NT2/D1 (cell line): Measurements from ENCODE around the gene MLXIP.

Source experiments
- DNase-seq: peaks from one replicate; pipeline ENCODE4 v3.0.0-alpha.2; 2011; ENCODE audit warnings: low read depth, low spot score
- H3K27me3 ChIP-seq: 2 replicates; pipeline ENCODE4 v1.6.0; 2011; ENCODE audit warnings: mild to moderate bottlenecking; ENCODE audit not compliant: insufficient read length, insufficient read depth
- H3K36me3 ChIP-seq: 2 replicates; pipeline ENCODE4 v1.6.1; 2011; ENCODE audit warnings: mild to moderate bottlenecking, low read length, mixed read lengths; ENCODE audit not compliant: insufficient read depth, insufficient read length
- H3K4me1 ChIP-seq: 2 replicates; pipeline ENCODE4 v1.5.1; 2011; ENCODE audit not compliant: insufficient read depth, insufficient read length
- H3K4me3 ChIP-seq: 2 replicates; pipeline ENCODE4 v1.5.1; 2011; ENCODE audit warnings: low read depth; ENCODE audit not compliant: insufficient read length
- H3K9ac ChIP-seq: 2 replicates; pipeline ENCODE4 v1.6.0; 2011; ENCODE audit warnings: low read depth; ENCODE audit not compliant: insufficient read length
- H3K9me3 ChIP-seq: 2 replicates; pipeline ENCODE4 v1.5.1; 2011; ENCODE audit warnings: mild to moderate bottlenecking, low read length; ENCODE audit not compliant: insufficient read depth
- SUZ12 ChIP-seq: IDR thresholded peaks from 2 replicates; pipeline ENCODE4 v1.6.1; 2011; ENCODE audit not compliant: insufficient read length, insufficient read depth; ENCODE audit errors: extremely low read depth
- YY1 ChIP-seq: IDR thresholded peaks from 2 replicates; pipeline ENCODE4 v1.6.1; 2011; ENCODE audit not compliant: insufficient read length, insufficient read depth
- ZNF274 ChIP-seq: IDR thresholded peaks from 2 replicates; pipeline ENCODE4 v1.6.1; 2011; ENCODE audit warnings: mild to moderate bottlenecking, low read depth, low read length

The MLXIP gene

GRCh38 chr12:122185494-122186082, 107.0 kb downstream of the MLXIP start:
- Histone ChIP-seq H3K4me1 (peaks cover 3% of the 10 kb centered on the region), H3K9me3 (no peaks in the 10 kb centered on the region), H3K36me3 (no peaks in the 10 kb centered on the region), H3K27me3 (peaks cover 28% of the 10 kb centered on the region), H3K9ac (no peak overlapping the region), H3K4me3 (no peak overlapping the region)
- no peak for DNase-seq
- no peak for TF ChIP-seq YY1
- TF ChIP-seq ZNF274: no peak
- no peak for TF ChIP-seq SUZ12

- no peaks in the 10 kb centered on the region for H3K9me3 ChIP-seq
- H3K4me1 ChIP-seq: peaks cover 3% of the 10 kb centered on the region
- TF ChIP-seq YY1: no peak
- TF ChIP-seq ZNF274: no peak
- TF ChIP-seq SUZ12: no peak
- no peaks in the 10 kb centered on the region for H3K36me3 ChIP-seq
- peaks cover 28% of the 10 kb centered on the region for H3K27me3 ChIP-seq
- no peak for DNase-seq
- no peak overlapping the region for H3K9ac ChIP-seq
- no peak overlapping the region for H3K4me3 ChIP-seq
These were observed 108.9 kb downstream of the MLXIP start for GRCh38 chr12:122187466-122187865.

- H3K9ac ChIP-seq: no peak overlapping the region
- peaks cover 8% of the 10 kb centered on the region for H3K27me3 ChIP-seq
- DNase-seq: no peak
- no peak overlapping the region for H3K4me3 ChIP-seq
- H3K9me3 ChIP-seq: peaks cover 3% of the 10 kb centered on the region; the same call in 1 of the 2 replicates
- peaks cover 3% of the 10 kb centered on the region for H3K4me1 ChIP-seq
- TF ChIP-seq SUZ12 (no peak), YY1 (no peak), ZNF274 (no peak)
- H3K36me3 ChIP-seq: no peaks in the 10 kb centered on the region
These were observed 111.3 kb downstream of the MLXIP start for GRCh38 chr12:122189626-122190475.

GRCh38 chr12:122190842-122191668, 112.5 kb downstream of the MLXIP start:
- H3K27me3 ChIP-seq: no peaks in the 10 kb centered on the region
- H3K4me1 ChIP-seq: peaks cover 3% of the 10 kb centered on the region
- H3K4me3 ChIP-seq: no peak overlapping the region
- no peak for TF ChIP-seq SUZ12
- TF ChIP-seq ZNF274: no peak
- no peak for TF ChIP-seq YY1
- H3K9me3 ChIP-seq: peaks cover 11% of the 10 kb centered on the region; the same call in 1 of the 2 replicates
- no peak overlapping the region for H3K9ac ChIP-seq
- H3K36me3 ChIP-seq: no peaks in the 10 kb centered on the region
- DNase-seq: peak; percentile 62

GRCh38 chr12:122192441-122192840, 113.9 kb downstream of the MLXIP start:
- no peak for DNase-seq
- no peak overlapping the region for H3K9ac ChIP-seq

GRCh38 chr12:122194804-122195203, 116.2 kb downstream of the MLXIP start:
- H3K9ac ChIP-seq: no peak overlapping the region
- H3K27me3 ChIP-seq: no peaks in the 10 kb centered on the region
- no peak overlapping the region for H3K4me3 ChIP-seq
- peaks cover 2% of the 10 kb centered on the region for H3K4me1 ChIP-seq
- peaks cover 11% of the 10 kb centered on the region; the same call in 1 of the 2 replicates for H3K9me3 ChIP-seq
- H3K36me3 ChIP-seq: no peaks in the 10 kb centered on the region
- DNase-seq: no peak
- no peak for TF ChIP-seq YY1
- TF ChIP-seq SUZ12: no peak
- TF ChIP-seq ZNF274: no peak

More at GRCh38 chr12:122192441-122192840, 113.9 kb downstream of the MLXIP start:
- Histone ChIP-seq H3K4me1 (peaks cover 2% of the 10 kb centered on the region), H3K4me3 (no peak overlapping the region), H3K9me3 (peaks cover 11% of the 10 kb centered on the region; the same call in 1 of the 2 replicates), H3K27me3 (no peaks in the 10 kb centered on the region), H3K36me3 (no peaks in the 10 kb centered on the region)
- TF ChIP-seq SUZ12: no peak
- no peak for TF ChIP-seq YY1
- no peak for TF ChIP-seq ZNF274
